GM12892 (cell line): ENCODE data around the gene EPHA6.

Experiments used
- DNase-seq: peaks from one replicate; pipeline ENCODE4 v3.0.0; 2011; ENCODE audit not compliant: insufficient read length
- FAIRE-seq: peaks from 2 replicates; lab custom pipeline; 2011; peaks lifted over from hg19 to GRCh38; lab: Jason Lieb, UNC
- POLR2A ChIP-seq: IDR thresholded peaks from 2 replicates; pipeline ENCODE4 v1.6.1; 2011; ENCODE audit warnings: low read depth, low read length, control low read depth
- POLR2AphosphoS5 ChIP-seq: IDR thresholded peaks from 2 replicates; pipeline ENCODE4 v1.6.1; 2011; ENCODE audit warnings: low read depth, low read length, control low read depth
- TAF1 ChIP-seq: IDR thresholded peaks from 2 replicates; pipeline ENCODE4 v1.6.1; 2011; ENCODE audit warnings: low read depth, mild to moderate bottlenecking, control low read depth, low read length, borderline replicate concordance

Gene EPHA6

DNA sequence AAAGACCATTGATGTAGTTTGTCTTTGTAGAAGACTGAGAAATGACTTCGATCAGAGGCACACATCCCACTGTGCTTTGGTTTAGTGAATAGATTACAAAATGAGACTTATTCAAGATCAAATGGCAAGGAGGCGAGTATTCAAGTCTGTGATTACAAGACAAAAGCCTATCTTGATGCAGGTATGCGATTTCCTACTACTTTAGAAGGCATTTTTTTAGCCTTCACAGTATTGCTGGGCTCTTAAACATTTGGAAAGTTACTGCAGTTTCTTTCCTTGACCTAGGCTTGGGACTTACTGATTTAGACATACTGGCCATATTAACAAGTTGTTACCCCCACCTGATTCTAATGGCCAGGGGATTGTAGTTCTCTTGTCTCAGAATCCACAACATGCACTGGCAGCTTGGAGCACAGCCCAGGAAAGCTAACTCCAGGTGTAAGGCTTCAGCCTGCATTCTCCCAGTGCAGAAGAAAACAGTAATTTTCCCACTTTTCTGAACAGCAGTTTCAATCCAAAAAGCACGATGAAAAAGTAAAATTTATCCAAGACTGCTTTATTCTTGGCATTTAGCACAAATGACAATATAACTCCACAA is 311.6 kb downstream of the EPHA6 start:
- no peak for DNase-seq
- TF ChIP-seq POLR2A (no peak), POLR2AphosphoS5 (no peak), TAF1 (no peak)
- no peak for FAIRE-seq

DNA sequence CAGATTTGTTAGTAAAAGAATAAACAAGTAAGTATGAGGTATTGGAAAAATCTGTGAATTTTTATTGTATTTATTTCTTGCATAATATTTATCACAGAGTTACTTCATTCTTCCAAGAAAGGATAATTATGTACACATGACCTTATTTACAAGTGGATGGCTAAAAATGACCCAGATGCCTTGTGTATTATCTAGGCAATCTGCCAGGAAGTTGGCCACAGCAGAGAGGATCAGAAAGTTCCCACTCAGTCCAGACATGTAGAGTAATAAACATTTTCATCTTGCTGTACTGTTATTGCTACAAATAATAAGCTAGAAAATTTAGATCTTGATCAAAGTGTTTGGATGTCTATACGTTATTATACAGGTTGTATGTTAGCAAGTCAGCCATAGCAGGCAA is 317.1 kb downstream of the EPHA6 start:
- TF ChIP-seq TAF1 = no peak
- no peak for TF ChIP-seq POLR2A
- TF ChIP-seq POLR2AphosphoS5 = no peak
- no peak for FAIRE-seq
- no peak for DNase-seq

DNA sequence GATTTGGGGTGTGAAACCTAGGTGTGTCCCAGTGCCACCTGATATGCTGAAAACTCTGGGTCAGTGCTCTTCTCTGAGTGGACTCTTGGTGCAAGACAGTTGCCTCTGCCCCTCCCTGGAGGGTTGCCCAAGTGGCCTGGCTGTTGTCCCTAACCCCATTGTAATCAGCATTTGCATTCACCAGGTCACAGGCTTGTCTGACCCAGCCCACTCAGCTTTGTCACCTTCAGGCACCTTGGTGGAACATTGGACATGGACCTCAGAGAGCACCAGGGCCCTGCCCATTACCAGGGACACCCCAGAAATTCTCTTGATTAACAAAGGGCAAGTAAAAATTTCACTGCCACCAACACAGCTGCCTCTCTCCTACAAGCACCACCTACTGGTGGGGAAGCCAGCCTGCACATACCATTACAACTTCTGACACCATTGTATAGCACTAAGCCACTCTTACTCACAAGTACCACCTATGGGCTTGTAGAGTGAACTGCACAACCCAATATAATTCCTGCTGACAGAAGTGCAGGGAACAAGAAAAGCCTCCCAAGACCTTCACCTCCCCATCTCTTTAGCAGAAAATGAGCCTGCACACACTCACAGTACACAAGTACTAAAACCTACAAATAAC is 324.6 kb downstream of the EPHA6 start:
- DNase-seq (no peak), FAIRE-seq (peak; percentile 44)
- TF ChIP-seq TAF1 (no peak), POLR2AphosphoS5 (no peak), POLR2A (no peak)

DNA sequence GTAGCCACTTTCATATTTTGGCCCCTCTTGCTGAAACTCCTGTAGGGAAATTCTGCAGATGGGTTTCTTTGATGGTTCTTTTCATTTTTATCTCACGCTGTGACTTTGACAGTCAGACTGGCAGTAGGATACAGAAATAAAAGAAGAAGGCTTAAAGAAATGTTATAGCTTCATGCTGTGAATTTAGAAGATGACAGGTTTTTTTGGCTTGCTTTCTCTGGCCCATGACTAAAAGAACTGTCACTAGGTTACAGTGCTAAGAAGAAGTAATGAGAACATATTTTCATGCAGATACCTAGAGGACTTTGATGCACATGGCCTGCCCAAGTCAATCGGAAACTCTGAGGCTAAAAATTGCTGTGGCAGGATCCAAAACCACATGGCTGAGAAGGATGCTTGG is 334.5 kb downstream of the EPHA6 start:
- no peak for FAIRE-seq
- no peak for TF ChIP-seq TAF1
- TF ChIP-seq POLR2A = no peak
- TF ChIP-seq POLR2AphosphoS5 = no peak
- no peak for DNase-seq

DNA sequence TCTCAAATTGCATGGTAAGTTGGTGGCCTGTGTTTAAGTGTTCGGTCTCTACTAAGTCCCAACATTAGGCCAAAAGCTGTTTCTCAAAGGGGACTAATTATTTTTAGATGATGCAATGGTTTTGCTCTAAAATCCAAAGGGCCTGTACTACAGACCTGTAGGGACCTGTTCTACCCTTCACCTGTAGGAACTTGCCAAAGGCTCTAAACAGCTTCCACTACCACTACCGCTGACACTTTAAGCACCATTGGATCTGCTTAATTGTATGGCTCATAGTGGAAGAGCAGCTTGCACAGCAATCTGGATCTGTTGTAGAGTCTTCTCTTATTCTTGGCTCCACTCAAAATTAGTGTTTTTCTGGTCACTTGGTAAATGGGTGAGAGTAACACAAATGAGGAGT is 346.8 kb downstream of the EPHA6 start:
- no peak for FAIRE-seq
- TF ChIP-seq POLR2AphosphoS5 (no peak), TAF1 (no peak), POLR2A (no peak)

DNA sequence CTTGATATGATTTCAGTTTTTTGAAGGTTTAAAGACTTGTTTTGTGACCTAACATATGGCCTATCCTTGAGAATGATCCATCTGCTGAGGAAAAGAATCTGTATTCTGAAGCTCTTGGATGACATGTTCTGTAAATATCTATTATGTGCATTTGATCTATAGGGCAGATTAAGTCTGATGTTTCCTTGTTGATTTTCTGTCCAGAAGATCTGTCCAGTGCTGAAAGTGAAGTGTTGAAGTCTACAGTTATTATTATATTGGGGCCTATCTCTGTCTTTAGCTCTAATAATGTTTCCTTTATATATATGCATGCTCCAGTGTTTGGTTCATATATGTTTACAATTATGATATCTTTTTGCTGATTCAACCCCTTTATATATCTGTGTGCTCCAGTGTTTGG is 362.8 kb downstream of the EPHA6 start:
- TF ChIP-seq POLR2AphosphoS5 = no peak
- no peak for TF ChIP-seq POLR2A
- TF ChIP-seq TAF1 = no peak
- DNase-seq (no peak), FAIRE-seq (no peak)

More for the DNA sequence above, 346.8 kb downstream of the EPHA6 start:
- DNase-seq = no peak

DNA sequence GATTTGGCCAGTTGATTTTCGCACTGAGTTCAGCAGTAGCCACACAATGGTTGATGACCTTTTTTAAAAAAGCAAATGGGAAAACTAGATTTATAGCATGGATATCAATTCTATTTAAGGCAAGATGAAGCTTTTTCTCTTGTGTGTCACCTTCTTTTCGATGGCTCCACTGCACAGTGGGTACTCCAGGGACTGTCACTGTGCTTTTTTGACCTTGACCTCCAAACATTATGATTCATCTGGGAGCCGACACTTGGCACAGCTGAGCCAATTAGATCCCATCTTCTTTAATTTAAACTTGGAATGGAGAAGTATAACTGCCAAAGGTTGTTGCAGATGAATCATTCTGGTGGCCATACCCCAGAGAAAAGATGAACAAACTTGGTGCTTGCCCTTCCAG is 367.3 kb downstream of the EPHA6 start:
- FAIRE-seq = no peak
- TF ChIP-seq POLR2A = no peak
- no peak for TF ChIP-seq POLR2AphosphoS5
- TF ChIP-seq TAF1 = no peak
- DNase-seq = no peak

DNA sequence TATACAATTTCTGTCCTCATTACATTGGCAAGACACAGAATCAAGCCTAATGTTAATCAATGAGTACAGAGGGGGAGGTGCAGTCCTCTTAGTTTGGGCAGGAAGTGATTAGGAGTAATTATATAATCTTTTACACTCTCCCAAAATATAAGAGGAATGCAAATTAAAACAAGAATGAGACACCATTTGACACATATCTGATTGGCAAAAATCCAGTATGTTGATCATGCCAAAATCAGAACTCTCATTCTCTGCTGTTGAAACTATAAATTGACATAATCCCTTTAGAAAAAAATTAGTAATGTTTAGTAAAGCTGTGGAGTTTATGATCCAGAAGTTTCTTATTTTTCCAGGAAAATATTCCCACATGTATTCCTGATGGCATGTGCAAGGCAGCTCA is 373.4 kb downstream of the EPHA6 start:
- no peak for DNase-seq
- no peak for FAIRE-seq
- TF ChIP-seq POLR2A = no peak
- no peak for TF ChIP-seq TAF1
- no peak for TF ChIP-seq POLR2AphosphoS5

DNA sequence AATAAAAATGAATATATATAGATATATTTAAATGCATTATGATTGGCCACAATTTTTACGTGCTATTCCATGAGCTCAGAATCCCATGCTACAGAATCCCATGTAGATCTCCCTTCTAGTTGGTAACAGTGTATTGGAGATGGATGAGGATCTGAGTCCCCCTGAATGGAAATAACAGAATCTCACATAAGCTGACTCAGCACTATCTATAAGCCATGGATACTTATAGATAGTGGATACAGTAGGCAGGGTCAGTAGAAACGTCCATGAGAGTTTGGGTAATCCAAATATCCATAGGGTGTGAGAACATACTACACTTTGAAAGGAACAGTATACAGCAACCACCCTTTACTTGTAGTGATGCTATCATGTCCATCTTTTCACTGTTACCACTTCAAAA is 375.4 kb downstream of the EPHA6 start:
- FAIRE-seq = no peak
- no peak for TF ChIP-seq POLR2AphosphoS5
- no peak for TF ChIP-seq POLR2A
- no peak for TF ChIP-seq TAF1
- DNase-seq = no peak

DNA sequence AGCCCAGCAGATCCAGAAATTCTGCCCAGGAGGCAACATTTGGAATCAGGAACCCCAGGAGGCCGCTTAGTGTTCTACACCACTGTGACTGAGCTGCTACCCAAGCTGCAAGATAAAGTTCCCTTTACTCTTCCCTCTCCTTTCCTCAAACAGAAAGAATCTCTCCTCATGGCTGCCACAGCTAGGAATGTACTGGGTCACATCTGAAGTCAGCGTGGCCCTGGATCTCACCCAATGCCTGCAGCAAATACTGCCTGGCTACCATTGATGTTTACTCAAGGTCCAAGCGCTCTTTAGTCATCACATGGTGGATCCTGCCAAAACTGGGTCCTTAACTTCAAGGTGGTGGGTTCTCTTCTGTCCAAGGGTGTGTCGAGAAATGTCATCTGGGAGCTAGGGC is 382.7 kb downstream of the EPHA6 start:
- DNase-seq (no peak), FAIRE-seq (no peak)
- no peak for TF ChIP-seq TAF1
- no peak for TF ChIP-seq POLR2AphosphoS5
- no peak for TF ChIP-seq POLR2A

DNA sequence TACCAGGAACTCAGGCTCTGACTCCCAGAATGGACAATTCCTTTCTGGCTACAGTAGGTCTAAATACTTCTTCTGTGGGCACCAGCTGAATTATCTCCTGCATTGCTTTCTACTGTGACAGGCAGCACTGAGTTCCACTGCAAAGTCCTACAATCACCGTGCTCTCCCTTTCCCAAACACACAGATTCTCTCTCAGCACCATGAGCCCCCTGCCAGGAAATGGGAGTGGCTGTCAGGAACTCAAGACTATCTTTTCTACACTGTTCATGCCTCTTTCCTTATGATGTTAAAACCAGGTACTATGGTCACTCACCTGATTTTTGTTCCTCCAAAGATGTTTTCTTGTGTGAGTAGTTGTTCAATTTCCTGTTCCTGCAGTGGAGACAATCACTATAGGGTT is 383.4 kb downstream of the EPHA6 start:
- FAIRE-seq (no peak), DNase-seq (no peak)
- no peak for TF ChIP-seq POLR2AphosphoS5
- no peak for TF ChIP-seq POLR2A
- no peak for TF ChIP-seq TAF1

DNA sequence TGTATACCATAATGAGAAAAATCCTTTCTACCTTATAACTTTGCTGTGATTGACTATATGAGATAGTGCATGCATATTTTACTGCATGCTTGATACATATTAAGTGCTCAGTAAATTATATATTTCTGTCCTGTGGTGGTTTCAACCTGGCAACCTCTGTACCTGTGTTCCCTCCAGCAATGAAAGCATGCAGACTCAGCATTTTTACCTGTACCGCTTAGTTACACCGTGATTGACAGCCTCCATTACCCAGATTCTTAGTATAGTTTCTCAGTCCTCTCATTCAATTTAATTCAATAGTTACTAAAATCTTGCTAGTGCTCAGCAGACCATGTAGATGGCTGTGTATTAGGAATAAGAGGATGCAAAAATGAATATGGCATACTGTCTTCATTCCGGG is 386.0 kb downstream of the EPHA6 start:
- FAIRE-seq (no peak), DNase-seq (no peak)
- TF ChIP-seq POLR2A = no peak
- TF ChIP-seq TAF1 = no peak
- TF ChIP-seq POLR2AphosphoS5 = no peak
